GM19395 (cell line): Measurements from ENCODE around the gene ATAD2B.
"Not testable (repeated sequence)": the region's sequence is repeated elsewhere in the genome, so short reads cannot be mapped to it uniquely, and the experiment has no call there.

Experiments used
- ATAC-seq: cut with Tn5 transposase; IDR thresholded peaks from one replicate; pipeline ENCODE4 v1.9.1; 2021; ENCODE audit warnings: mild to moderate bottlenecking, moderate library complexity; ENCODE audit not compliant: unreplicated experiment

ATAD2B gene

DNA sequence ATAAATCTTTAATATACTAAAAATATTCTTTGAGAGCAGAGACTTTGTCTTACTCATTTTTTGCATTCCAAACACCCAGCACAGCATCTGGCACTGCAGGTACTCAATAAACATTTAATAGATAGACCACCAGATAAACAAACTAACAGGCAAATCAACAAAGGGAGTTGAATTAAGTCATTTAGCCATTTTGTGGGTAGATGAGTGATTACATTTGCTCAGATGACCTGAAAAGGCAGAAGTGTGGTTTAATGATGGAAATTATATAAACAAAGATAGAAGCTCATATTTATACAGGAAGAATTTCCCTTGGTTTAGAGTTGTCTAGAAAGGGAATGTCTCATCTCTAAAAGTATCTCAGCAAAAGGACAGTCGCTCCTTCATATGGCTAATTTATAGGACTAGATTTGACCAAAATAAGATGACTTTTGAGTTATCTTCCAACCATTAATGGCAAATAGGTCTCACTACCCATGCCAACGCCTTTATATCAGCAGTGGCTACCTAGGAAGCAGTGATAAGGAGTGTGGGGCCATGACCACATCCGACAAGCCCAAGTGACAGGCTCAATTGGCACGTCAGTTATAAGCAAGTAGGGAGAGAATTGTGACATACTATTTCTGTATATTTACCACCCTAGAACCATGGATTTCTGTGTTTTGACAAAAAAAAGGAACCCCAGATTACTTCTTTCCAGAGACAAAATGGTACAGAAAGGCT is 173.5 kb downstream of the ATAD2B start:
- no peak for ATAC-seq

DNA sequence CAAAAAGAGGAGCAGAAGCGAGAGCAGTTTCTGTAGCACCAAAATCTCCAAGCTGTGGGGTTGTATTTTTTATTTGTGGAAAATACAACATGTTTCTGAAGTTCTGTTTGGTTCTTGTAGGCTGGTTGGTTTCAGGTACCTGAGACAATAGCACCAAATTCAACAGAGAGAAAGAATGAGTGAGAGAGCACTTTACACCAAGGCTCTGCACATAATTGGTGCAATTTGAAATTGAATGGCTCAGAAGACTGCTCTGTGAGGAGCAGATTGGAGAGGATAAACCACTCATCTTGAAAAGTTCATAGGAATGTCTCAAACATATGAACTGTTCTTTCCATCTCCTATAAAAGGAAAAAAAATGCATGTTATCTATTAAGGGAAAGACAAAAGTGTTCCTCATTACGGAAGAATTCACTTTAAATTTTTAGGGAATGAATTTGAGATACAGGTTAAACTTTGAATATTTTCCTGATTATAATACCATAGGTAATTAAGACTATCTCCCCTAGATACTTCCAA is 175.1 kb downstream of the ATAD2B start:
- no peak for ATAC-seq

DNA sequence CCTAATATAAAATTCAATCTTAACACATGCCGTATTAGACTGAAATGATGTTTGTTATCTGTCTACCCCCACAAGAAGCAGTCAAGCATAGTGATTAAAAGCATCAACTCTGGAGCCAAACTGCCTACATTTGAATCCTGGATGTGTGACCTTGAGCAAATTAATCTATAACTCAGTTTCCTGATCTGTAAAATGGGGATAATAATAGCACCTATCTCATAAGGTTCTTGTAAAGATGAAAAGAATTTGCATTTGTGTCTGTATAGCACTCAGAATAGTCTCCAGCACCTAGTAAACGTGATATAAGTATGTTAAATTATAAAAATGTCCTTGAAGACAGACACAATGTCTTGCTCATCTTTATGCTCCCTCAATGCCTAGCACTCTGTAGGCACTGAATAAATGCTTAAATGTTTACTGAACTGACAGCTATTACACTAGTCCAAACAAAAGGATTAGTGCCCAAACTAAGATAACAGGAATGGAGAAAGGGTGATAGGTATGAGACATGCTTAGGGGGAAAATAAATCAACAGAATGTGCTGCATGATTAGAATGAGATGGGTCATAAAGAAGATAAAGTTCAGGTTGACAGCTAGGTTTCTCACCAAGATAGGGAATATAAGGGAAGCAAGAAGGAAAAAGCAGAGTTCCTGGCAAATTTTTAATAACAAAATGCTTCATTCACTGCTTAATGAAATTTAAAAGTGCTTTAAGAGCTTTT is 180.6 kb downstream of the ATAD2B start:
- peak; percentile 36 for ATAC-seq

DNA sequence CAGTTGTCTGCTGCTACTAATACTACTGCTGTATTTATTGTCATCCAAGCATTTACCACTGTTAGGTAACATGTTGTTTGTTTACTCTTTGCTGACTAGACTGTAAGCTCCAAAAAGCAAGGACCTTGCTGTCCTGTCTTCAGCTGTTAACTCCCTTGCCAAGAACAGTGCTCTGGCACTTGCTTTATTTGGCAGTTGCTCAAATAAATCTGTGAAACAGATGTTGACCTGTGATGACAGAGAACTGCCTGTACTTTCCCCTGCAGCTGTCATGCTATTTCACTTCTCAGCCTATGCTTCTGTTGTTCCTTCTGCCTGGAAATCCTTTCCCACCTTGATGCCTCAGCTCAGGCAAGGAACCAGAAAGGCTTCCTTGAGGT is 181.2 kb downstream of the ATAD2B start:
- peak; percentile 62 for ATAC-seq

DNA sequence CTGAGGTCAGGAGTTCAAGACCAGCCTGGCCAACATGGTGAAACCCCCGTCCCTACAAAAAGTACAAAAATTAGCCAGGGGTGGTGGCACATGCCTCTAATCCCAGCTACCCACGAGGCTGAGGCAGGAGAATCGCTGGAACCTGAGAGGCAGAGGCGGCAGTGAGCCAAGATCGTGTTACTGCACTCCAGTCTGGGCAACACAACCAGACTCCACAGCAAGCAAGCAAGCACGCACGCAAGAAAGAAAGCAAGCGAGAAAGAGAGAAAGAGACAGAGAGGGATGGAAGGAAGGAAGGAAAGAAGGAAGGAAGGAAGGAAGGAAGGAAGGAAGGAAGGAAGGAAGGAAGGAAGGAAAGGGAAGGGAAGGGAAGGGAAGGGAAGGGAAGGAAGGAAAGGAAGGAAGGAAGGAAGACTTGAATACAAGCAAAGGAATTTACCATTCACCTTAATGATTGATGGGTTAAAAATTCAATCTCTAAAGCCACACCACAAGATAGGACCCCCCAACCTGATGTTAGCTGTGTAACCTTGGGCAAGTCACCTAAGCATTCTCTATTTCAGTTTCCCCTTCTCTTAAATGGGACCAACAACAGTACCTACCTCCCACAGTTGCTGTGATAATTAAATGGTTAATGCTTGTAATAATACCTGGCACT is 181.7 kb downstream of the ATAD2B start:
- ATAC-seq = peak; percentile 27

DNA sequence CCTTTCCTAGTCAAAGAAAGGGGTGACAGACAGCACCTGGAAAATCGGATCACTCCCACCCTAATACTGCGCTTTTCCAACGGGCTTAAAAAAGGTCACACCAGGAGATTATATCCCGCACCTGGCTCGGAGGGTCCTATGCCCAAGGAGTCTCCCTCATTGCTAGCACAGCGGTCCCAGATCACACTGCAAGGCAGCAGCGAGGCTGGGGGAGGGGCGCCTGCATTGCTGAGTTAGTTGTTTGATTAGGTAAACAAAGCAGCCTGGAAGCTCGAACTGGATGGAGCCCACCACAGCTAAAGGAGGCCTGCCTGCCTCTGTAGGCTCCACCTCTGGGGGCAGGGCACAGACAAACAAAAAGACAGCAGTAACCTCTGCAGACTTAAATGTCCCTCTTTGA is 190.1 kb downstream of the ATAD2B start:
- ATAC-seq = not testable (repeated sequence)

DNA sequence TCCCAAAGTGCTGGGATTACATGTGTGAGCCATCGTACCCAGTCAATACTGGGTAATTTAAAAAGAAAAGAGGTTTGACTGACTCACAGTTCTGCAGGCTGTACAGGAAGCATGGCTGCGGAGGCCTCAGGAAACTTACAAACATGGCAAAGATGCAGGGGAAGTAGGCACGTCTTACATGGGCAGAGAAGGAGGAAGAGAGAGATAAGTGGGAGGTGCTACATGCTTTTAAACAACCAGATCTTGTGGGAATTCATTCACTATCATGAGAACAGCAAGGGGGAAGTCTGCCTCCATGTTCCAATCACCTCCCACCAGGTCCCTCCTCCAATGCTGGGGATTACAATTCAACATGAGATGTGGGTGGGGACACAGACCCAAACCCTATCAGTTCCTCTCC is 192.5 kb downstream of the ATAD2B start:
- ATAC-seq = no peak

DNA sequence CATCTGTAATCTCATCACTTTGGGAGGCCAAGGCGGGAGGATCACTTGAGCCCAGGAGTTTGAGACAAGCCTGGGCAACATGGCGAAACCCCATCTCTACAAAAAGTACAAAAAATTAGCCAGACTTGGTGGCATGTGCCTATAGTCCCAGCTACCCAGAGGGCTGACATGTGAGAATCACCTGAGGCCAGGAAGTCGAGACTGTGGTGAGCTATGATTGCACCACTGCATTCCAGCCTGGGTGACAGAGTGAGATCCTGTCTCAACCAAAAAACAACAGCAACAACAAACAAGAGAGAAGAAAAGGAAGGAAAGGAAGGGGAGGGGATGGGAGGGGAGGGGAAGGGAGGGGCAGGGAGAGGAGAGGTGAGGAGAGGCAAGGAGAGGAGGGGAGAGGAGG is 203.9 kb downstream of the ATAD2B start:
- ATAC-seq = not testable (repeated sequence)

DNA sequence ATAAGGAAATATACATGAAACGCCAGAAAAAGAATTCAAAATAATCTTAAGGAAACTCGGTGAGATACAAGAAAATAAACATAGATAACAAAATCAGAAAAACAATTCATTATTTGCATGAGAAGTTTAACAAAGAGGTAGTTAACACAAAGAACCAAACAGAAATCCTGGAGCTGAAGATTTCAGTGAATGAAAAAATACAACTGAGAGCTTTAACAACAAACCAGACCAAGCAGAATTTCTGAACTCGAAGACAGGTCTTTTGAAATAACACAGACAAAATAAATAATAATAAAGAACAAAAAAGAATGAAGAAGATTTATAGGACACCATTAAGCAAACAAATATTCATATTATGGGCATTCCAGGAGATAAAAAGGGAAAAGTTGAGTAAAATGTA is 204.7 kb downstream of the ATAD2B start:
- ATAC-seq = no peak

DNA sequence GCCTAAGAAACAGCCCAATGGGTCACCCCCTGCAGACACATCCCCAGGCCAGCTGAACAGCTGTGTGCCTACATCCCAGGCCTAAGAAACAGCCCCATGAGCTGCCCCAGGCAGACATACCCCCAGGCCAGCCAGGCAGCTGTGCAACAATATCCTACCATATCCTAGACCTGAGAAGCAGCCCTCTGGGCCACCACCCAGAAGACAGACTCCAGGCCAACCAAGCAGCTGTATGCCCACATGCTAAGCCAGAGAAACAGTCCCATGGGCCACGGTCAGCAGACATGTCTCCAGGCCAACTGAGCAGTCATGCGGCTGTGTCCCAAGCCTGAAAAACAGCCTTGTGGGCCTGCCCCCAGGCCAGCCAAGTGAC is 205.5 kb downstream of the ATAD2B start:
- no peak for ATAC-seq

DNA sequence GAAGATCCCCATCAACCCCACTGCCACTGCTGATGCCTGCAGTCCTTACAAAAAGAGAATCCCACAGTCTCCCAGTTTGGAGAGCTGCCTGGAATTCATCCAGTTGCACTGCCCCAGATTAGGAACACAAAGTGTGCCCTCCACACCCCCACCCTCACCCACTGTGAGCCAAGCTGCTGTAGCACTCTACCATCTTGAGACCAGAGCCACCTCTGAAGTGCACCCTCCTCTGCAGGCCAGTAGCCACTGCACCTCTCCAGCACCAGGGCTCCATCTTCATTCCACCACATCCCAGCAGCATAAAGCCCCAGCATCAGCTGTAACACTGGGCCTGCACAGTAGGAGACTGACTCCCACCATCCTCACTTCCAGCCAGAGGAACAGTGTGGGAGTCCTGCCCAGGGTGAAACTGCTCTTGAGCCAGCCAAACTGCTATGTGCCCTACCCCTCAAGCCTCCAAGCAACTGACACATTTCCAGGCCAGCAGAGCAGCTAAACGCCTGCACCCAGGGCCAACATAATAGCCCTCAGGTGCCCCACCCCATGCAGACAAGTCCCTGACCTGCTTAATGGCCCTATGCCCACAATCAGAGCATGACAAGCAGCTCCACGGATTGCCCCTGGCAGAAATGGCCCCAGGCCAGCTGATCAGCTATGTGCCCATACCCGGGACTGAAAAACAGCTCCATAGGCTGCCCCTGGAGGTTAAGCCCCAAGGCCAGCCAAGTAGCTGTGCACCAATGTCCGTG is 206.0 kb downstream of the ATAD2B start:
- ATAC-seq = no peak

DNA sequence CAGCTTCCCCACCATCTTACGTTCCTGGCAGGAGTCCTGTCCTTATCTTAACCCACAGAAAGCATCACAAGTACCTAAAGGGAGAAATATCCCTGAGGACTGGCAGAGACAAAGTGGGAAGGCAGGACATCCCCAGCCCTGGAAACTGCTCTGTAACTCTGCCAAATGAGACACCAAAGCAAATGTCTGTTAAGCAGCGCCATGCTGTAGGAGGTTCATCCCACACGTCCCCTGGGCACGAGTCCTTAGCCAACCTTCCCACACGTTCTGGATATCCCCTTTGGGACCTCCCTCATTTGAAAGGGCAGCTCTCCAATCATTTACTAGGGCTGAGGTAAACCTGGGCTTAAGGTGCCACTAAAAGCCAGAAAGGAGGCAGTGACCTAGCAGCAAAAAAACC is 207.2 kb downstream of the ATAD2B start:
- ATAC-seq = no peak

DNA sequence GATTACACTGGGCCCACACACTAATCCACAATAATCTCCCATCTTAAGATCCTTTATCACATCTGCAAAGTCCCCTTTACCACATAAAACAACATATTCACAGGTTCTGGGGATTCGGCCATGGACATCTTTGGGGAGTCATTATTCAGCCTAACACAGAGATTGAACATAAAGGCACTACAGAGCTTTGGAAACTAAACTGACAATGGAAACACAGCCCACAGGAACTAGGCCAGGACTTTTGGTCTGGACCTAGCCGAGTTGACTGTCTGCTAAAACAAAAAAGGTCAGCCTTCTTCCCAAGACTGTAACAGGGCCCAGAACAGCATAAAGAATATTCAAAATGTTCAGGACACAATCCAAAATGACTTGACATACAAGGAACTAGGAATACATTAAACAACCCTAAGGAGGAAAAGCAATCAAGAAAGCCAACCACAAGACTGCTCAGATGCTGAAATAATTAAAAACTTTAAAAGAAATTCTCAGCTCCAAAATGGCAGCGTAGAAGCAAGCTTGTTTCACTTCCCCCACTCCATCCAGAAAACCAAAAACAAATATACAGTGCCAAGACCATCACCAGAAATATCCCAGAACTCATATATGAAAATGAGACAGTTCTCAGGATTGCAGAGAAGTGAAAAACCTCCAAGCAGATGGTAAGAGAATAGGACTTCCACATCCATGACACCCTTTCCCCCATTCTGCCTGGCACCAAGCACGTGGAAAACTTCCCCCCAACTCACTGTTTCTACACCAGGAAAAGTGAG is 207.8 kb downstream of the ATAD2B start:
- no peak for ATAC-seq

DNA sequence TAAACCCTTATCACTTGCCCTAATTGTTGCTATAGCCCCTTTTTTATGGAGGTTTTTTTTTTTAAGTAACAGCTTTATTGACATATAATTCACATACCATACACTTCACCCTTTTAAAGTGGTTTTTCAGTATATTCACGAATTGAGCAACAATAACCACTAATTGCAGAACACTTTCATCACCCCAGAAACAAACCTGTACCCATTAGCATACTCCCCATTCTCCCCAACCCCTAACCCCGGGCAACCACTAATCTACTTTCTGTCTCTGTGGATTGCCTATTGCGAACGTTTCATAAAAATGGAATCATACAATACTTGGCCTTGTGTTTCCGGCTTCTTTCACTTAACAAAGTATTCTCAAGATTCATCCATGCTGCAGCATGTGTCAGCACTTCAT is 213.6 kb downstream of the ATAD2B start:
- ATAC-seq = no peak

DNA sequence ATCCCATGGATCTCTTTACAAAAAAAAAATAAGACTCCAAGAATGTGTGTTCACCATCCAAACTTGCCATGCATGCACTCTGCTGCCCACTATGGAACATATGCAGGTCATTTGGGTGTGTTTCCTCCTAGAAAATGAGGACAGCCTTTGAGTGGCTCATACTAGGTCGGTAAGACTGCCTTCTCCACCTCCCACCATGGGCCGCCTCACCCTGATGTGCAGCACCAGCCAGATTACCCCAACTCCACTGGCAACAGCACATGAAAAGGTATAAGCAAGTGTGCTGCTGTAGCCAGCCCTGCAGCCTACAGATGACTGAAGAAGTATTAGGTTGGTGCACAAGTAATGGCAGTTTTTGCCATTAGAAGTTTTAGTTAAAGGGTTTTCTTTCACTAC is 214.2 kb downstream of the ATAD2B start:
- ATAC-seq = no peak

DNA sequence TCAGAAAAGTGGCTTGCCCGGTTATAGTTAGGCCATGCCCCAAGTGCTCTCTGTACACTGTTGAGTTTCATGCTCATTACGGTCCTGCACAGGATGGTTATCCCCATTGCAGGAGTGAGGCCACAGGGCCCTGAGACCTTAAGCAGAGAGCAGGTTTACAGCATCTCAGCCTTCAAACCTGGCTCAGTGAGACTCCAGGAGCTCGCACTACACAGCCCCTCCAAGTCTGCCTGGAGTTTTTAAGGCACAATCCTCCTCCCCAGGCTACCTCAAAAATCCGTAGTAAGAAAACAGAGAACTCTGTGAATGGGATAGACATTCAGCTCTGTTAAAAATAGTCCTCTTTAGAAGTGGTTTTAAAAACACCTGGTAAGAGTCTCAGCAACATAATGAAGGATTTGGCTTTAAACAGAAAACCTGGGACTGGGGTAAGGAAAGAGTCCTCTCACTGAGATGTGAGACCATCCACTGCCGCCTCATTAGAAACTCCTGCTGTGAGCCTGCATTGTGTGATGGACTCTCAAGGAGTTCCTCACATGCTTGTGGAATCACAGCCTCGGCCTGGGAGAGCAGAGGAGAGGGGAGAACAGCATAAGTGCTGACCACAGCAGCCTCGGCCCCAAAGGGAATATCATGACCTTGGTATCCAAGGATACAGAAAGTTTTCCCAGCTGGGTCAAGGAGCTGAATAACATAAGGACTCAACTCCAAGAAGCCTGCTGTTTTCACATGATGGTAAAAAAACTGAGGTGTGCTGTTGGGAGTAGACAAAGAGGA is 214.8 kb downstream of the ATAD2B start:
- no peak for ATAC-seq

DNA sequence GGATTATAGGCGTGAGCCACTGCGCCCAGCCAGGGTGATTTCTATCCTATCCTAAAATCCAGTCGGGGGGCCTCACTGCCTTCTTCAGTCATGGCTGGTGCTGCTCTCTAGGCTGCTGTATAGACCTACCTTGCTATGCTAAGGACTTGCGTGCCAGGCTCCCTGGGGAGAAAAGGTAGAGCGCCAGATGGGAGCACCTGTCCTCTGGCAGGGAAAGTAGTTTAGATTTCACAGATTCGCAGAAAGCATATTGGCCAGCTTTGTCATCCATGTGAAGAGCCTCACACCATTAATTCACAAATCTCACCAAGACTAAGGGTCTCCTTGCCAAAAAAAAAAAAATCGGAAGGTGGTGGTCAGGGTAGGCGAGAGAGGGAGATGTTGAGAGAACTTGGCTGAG is 217.6 kb downstream of the ATAD2B start:
- no peak for ATAC-seq

DNA sequence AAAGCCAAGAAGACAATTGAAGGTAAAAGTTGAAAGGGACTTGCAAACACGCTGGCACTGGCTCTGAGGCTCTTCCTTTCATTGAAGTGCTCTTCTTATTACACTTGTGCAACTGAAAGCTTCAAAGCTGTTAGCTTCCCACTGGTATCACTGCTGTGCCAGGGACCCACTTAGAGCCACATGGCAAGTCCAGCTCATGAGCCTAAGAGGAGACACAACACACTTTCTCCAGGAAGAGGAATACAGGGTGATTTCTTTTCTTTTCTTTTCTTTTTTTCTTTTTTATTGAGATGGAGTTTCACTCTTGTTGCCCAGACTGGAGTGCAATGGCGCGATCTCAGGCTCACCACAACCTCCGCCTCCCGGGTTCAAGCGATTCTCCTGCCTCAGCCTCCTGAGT is 218.2 kb downstream of the ATAD2B start:
- ATAC-seq = no peak

DNA sequence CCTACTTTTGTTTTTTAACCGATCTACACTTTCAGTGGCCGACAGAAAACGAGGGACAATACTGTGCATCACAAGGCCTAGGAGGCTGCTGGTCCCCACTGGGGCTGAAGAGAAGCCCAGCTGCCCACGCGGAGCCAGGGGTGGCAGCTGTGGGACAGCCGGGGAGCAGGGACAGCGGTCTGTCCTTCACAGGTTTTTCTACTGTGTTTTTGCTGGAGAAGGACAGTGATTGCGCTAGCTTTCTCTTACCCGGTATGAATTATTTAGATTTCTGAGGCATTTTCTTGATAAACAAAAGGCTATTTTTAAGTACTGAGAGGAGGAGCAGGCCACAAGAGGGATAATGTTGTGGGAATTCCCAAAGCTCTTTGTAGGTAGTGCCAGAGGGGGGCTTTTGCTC is 219.8 kb downstream of the ATAD2B start:
- ATAC-seq = no peak

DNA sequence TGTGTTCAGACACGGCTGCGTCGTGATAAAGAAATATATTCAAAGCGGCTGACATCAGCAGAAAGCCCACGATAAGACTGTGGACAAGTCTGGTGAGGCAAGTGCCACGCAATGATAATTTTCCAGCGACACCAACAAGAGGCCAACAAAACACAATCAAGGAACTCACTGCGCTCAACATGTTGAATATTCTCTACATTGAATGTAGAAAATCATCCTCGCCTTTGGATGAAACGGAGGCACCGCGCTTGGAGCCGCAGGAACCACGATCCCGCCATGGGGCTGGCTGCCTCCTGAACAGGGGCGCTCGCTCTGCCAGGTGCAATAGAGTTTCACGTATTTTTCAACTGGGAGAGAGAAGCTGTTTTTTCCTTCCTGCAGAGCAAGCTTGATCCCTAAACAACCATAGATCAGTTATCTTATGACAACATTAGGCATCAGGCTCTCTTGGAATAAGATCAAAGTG is 220.3 kb downstream of the ATAD2B start:
- no peak for ATAC-seq
